Esophagus squamous epithelium (tissue), 4 donors: ENCODE results near the gene FCHSD2.

Experiments
- POLR2A ChIP-seq, 4 donors: fragments of 450-650 bp; IDR thresholded peaks; one replicate each; pipeline ENCODE4 v1.6.1; 2017; ENCODE audit warnings: antibody characterized with exemption in 4 of 4, mild to moderate bottlenecking in 4 of 4, moderate library complexity in 3 of 4
- TF ChIP-seq, protein P1 (sequence below), 6 experiments: fragments of 450-650 bp in 4 of 6; fragments of 200-600 bp in 2 of 6; sonication (generic) in 2 of 6; IDR thresholded peaks; one replicate each; pipeline ENCODE4 v1.5.1; 2016 to 2019; ENCODE audit warnings: antibody characterized with exemption in 6 of 6, mild to moderate bottlenecking in 4 of 6, moderate library complexity in 4 of 6

DNA sequence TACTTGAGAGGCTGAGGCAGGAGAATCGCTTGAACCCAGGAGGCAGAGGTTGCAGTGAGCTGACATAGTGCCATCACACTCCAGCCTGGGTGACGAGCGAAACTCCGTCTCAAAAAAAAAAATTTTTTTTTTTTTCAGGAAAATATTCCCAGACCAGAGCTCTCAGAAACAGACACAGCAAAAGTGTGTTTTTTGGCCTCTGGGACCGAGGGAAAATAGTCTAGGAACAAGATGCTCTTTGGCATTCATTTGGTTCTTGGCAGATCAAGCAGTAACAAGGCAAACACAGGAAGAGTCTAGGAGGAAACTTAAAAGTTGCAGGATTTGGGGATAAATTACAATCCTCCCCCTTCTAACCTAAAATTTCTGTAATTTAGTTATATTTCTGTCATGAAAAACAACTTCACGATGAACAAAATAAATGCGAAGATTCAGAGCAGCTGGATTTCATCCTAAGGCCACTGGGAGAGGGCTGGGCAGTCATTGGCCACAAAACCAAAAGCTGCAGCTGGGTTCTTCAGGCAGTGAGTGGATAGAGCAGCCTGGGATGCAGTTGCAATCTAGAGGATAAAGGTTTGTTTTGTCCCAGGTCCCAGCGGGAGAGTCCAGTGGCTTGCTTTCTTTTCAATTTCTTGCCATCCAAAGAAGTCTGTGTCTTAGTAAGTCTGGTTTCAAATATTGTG lies 308.2 kb downstream of the FCHSD2 start:
- no peak for TF ChIP-seq POLR2A (IDR thresholded peaks at IDR 0.05)
- TF ChIP-seq, protein P1, sequence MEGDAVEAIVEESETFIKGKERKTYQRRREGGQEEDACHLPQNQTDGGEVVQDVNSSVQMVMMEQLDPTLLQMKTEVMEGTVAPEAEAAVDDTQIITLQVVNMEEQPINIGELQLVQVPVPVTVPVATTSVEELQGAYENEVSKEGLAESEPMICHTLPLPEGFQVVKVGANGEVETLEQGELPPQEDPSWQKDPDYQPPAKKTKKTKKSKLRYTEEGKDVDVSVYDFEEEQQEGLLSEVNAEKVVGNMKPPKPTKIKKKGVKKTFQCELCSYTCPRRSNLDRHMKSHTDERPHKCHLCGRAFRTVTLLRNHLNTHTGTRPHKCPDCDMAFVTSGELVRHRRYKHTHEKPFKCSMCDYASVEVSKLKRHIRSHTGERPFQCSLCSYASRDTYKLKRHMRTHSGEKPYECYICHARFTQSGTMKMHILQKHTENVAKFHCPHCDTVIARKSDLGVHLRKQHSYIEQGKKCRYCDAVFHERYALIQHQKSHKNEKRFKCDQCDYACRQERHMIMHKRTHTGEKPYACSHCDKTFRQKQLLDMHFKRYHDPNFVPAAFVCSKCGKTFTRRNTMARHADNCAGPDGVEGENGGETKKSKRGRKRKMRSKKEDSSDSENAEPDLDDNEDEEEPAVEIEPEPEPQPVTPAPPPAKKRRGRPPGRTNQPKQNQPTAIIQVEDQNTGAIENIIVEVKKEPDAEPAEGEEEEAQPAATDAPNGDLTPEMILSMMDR (IDR thresholded peaks at IDR 0.05): no peak
